Tibial nerve (tissue), 3 donors: ENCODE data around the gene PRSS38.

Source experiments
- CTCF ChIP-seq, 5 experiments: fragments of 200-600 bp in 3 of 5; fragments of 450-650 bp in 2 of 5; sonication (generic) in 3 of 5; IDR thresholded peaks; one replicate each; pipeline ENCODE4 v1.5.1; 2016 to 2019; ENCODE audit warnings: antibody characterized with exemption in 5 of 5, mild to moderate bottlenecking in 3 of 5, moderate library complexity in 2 of 5
- POLR2A ChIP-seq, 2 donors: fragments of 450-650 bp; IDR thresholded peaks; one replicate each; pipeline ENCODE4 v1.6.1; 2017; ENCODE audit warnings: antibody characterized with exemption in 2 of 2, mild to moderate bottlenecking in 2 of 2, moderate library complexity in 2 of 2

- TF ChIP-seq CTCF (IDR thresholded peaks at IDR 0.05) (no peak), POLR2A (IDR thresholded peaks at IDR 0.05) (no peak)
Observed at GRCh38 chr1:227880342-227880924, 65.0 kb downstream of the PRSS38 start.
